Upper lobe of left lung (tissue), 4 donors: ENCODE data around the gene GALNS.

Source experiments
- POLR2AphosphoS5 ChIP-seq, 2 donors: sonication (generic); formaldehyde crosslinking; IDR thresholded peaks; one replicate each; pipeline ENCODE4 v1.5.1; 2017; ENCODE audit warnings: antibody characterized with exemption in 2 of 2
- TF ChIP-seq, protein P1 (sequence below), 6 experiments: fragments of 450-650 bp in 4 of 6; fragments of 200-600 bp in 2 of 6; sonication (generic) in 2 of 6; IDR thresholded peaks; one replicate each; pipeline ENCODE4 v1.5.1; 2016 to 2019; ENCODE audit warnings: antibody characterized with exemption in 6 of 6

DNA sequence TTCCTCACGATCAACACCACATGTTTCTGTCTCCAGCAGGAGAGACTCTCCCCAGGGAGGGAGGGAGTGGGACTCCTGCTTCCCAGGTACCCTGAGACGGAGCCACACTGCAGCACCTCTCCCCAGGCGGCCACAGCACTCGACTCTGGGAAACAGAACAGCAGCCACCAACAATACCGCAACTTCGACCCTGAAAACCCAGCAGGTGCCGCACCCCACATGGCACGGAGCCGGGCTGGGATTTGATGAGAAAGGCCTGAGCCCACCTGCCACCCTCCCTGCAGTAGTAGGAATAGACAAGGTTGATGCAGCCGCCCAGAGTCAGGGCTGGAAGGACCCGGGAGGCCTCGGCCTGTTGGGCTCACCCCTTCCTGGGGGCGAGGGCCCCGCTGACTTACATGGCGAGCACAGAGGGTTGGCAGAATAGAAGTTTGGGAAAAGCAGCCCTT lies 14.4 kb downstream of the GALNS start:
- TF ChIP-seq, protein P1, sequence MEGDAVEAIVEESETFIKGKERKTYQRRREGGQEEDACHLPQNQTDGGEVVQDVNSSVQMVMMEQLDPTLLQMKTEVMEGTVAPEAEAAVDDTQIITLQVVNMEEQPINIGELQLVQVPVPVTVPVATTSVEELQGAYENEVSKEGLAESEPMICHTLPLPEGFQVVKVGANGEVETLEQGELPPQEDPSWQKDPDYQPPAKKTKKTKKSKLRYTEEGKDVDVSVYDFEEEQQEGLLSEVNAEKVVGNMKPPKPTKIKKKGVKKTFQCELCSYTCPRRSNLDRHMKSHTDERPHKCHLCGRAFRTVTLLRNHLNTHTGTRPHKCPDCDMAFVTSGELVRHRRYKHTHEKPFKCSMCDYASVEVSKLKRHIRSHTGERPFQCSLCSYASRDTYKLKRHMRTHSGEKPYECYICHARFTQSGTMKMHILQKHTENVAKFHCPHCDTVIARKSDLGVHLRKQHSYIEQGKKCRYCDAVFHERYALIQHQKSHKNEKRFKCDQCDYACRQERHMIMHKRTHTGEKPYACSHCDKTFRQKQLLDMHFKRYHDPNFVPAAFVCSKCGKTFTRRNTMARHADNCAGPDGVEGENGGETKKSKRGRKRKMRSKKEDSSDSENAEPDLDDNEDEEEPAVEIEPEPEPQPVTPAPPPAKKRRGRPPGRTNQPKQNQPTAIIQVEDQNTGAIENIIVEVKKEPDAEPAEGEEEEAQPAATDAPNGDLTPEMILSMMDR (IDR thresholded peaks at IDR 0.05), result no peak
- TF ChIP-seq POLR2AphosphoS5 (IDR thresholded peaks at IDR 0.05), result no peak
